Smooth muscle cell (in vitro differentiated cells): Measurements from ENCODE around the gene RPLP2. TPM values are rescaled to one million over a fixed set of nuclear protein-coding genes. Genes with fewer than 3 reads are reported as not detected.

Source experiments
- DNase-seq: peaks from one replicate; lab custom pipeline; 2025; ENCODE audit not compliant: unreplicated experiment; lab: John Stamatoyannopoulos, UW
- H2AFZ ChIP-seq: fragments of 200-600 bp; sonication (generic); 2 replicates; pipeline ENCODE4 v1.6.0; 2016; ENCODE audit warnings: antibody characterized with exemption, low read depth, mild to moderate bottlenecking
- H3F3A ChIP-seq: fragments of 200-600 bp; sonication (generic); 2 replicates; pipeline ENCODE4 v1.6.0; 2017; ENCODE audit warnings: antibody characterized with exemption, low read depth
- H3K27ac ChIP-seq: fragments of 200-600 bp; sonication (generic); 2 replicates; pipeline ENCODE4 v1.5.1; 2016; ENCODE audit warnings: low read depth, mild to moderate bottlenecking
- H3K27me3 ChIP-seq: fragments of 200-600 bp; sonication (generic); 2 replicates; pipeline ENCODE4 v1.6.1; 2016; ENCODE audit warnings: low read depth, mild to moderate bottlenecking
- H3K36me3 ChIP-seq: fragments of 200-600 bp; sonication (generic); 2 replicates; pipeline ENCODE4 v1.5.1; 2016; ENCODE audit warnings: low read depth
- H3K4me1 ChIP-seq: fragments of 200-600 bp; sonication (generic); 2 replicates; pipeline ENCODE4 v1.5.1; 2016; ENCODE audit warnings: low read depth
- H3K4me2 ChIP-seq: fragments of 200-600 bp; sonication (generic); 2 replicates; pipeline ENCODE4 v1.6.0; 2016; ENCODE audit warnings: mild to moderate bottlenecking
- H3K4me3 ChIP-seq: fragments of 200-600 bp; sonication (generic); 2 replicates; pipeline ENCODE4 v1.5.1; 2016; ENCODE audit warnings: mild to moderate bottlenecking
- H3K79me2 ChIP-seq: fragments of 200-600 bp; sonication (generic); 2 replicates; pipeline ENCODE4 v1.6.0; 2016; ENCODE audit warnings: low read depth, mild to moderate bottlenecking
- H3K9ac ChIP-seq: fragments of 200-600 bp; sonication (generic); 2 replicates; pipeline ENCODE4 v1.6.0; 2016; ENCODE audit warnings: low read depth
- H3K9me3 ChIP-seq: fragments of 200-600 bp; sonication (generic); replicated peaks from 2 replicates; pipeline ENCODE4 v1.5.1; 2016; ENCODE audit warnings: low read depth
- H4K20me1 ChIP-seq: fragments of 200-600 bp; sonication (generic); 2 replicates; pipeline ENCODE4 v1.6.0; 2016; ENCODE audit warnings: low read depth
- CTCF ChIP-seq: fragments of 200-600 bp; sonication (generic); IDR thresholded peaks from 2 replicates; pipeline ENCODE4 v1.5.1; 2017; ENCODE audit warnings: borderline replicate concordance, mild to moderate bottlenecking, antibody characterized with exemption; ENCODE audit not compliant: insufficient read depth, poor library complexity, severe bottlenecking
- WGBS: methylation state at CpG from one replicate; pipeline ENCODE4 v1.1.7; 2016; ENCODE audit warnings: low lambda C conversion rate; 5-methylcytosine and 5-hydroxymethylcytosine counted together
- polyA plus RNA-seq: library from polyadenylated mRNA; unstranded; fragments of >200 nt; fragmentation: Nextera tagmentation; extraction: Ambion mirVana; gene quantifications from 2 replicates; pipeline ENCODE4 v1.2.1, GENCODE V29; 2016
- total RNA-seq: library from RNA; depleted of rRNA; stranded (reverse); fragments of >200 nt; gene quantifications from 2 replicates; pipeline ENCODE4 v1.2.3, GENCODE V29; 2014

The RPLP2 gene
- total and polyA plus RNA-seq, 2 experiments from 2014 or later = 472 to 622 TPM

GRCh38 chr11:847876-848275, 38.1 kb downstream of the RPLP2 start:
- 90% methylated on average over 18 of the region's 18 CpGs for WGBS

GRCh38 chr11:848380-848931, 38.7 kb downstream of the RPLP2 start:
- no peak overlapping the region for H3K27ac ChIP-seq
- 36% methylated on average over 13 of the region's 14 CpGs for WGBS
- DNase-seq = no peak
- no peaks in the 10 kb centered on the region for H3F3A ChIP-seq
- no peaks in the 10 kb centered on the region for H3K79me2 ChIP-seq
- no peaks in the 10 kb centered on the region for H3K36me3 ChIP-seq
- peaks cover 31% of the 10 kb centered on the region for H3K4me1 ChIP-seq
- no peak overlapping the region for H3K9ac ChIP-seq
- no peaks in the 10 kb centered on the region for H3K9me3 ChIP-seq
- H2AFZ ChIP-seq = no peak overlapping the region
- H3K4me3 ChIP-seq = no peak overlapping the region
- peaks cover 85% of the 10 kb centered on the region for H4K20me1 ChIP-seq
- peaks cover 19% of the 10 kb centered on the region for H3K27me3 ChIP-seq
- TF ChIP-seq CTCF = peak; percentile 77
- H3K4me2 ChIP-seq = peak overlapping the region; percentile 98

More at GRCh38 chr11:847876-848275, 38.1 kb downstream of the RPLP2 start:
- peaks cover 79% of the 10 kb centered on the region for H4K20me1 ChIP-seq
- no peak for DNase-seq
- H3K27ac ChIP-seq = no peak overlapping the region
- H3F3A ChIP-seq = no peaks in the 10 kb centered on the region
- H3K9me3 ChIP-seq = no peaks in the 10 kb centered on the region
- H2AFZ ChIP-seq = no peak overlapping the region
- no peak for TF ChIP-seq CTCF
- peaks cover 19% of the 10 kb centered on the region for H3K27me3 ChIP-seq
- H3K9ac ChIP-seq = no peak overlapping the region
- no peaks in the 10 kb centered on the region for H3K36me3 ChIP-seq
- no peaks in the 10 kb centered on the region for H3K79me2 ChIP-seq
- peaks cover 31% of the 10 kb centered on the region for H3K4me1 ChIP-seq
- H3K4me3 ChIP-seq = no peak overlapping the region
- H3K4me2 ChIP-seq = no peak overlapping the region

- TF ChIP-seq CTCF = no peak
Observed at GRCh38 chr11:849104-849824, 39.5 kb downstream of the RPLP2 start.

More at GRCh38 chr11:849104-849824, 39.5 kb downstream of the RPLP2 start:
- H3K36me3 ChIP-seq = no peaks in the 10 kb centered on the region
- no peaks in the 10 kb centered on the region for H3K79me2 ChIP-seq
- peaks cover 19% of the 10 kb centered on the region for H3K27me3 ChIP-seq
- no peak overlapping the region for H3K27ac ChIP-seq
- H3K4me2 ChIP-seq = peak overlapping the region; percentile 98
- H4K20me1 ChIP-seq = peaks cover 93% of the 10 kb centered on the region
- no peak for DNase-seq
- WGBS = 9% methylated on average over 24 of the region's 71 CpGs
- H2AFZ ChIP-seq = no peak overlapping the region
- no peaks in the 10 kb centered on the region for H3K9me3 ChIP-seq
- peaks cover 26% of the 10 kb centered on the region for H3K4me1 ChIP-seq
- H3K9ac ChIP-seq = no peak overlapping the region
- H3F3A ChIP-seq = no peaks in the 10 kb centered on the region
- H3K4me3 ChIP-seq = peak overlapping the region; percentile 56
